Measurements from ENCODE around the gene SWAP70. TPM values are rescaled to one million over a fixed set of nuclear protein-coding genes. Genes with fewer than 3 reads are reported as not detected.

Gene SWAP70
- total RNA-seq, 1 donor from 2014 or later: 19.1 TPM

- Mint-ChIP-seq H3K27me3 (no peaks in the 10 kb centered on the region), H3K36me3 (ENCODE audit: insufficient read depth) (no peaks in the 10 kb centered on the region), H3K9me3 (ENCODE audit: low read depth) (no peaks in the 10 kb centered on the region), H3K4me1 (ENCODE audit: low read depth) (peaks cover 15% of the 10 kb centered on the region), H3K4me3 (ENCODE audit: low read depth) (no peak overlapping the region), H3K27ac (peak overlapping the region; percentile 89)
- DNase-seq (ENCODE audit: low spot score, unreplicated experiment): no peak
- TF ChIP-seq CTCF (IDR thresholded peaks at IDR 0.05; ENCODE audit: unreplicated experiment): no peak
Observed at GRCh38 chr11:9765320-9766101, 101.6 kb downstream of the SWAP70 start.

DNA sequence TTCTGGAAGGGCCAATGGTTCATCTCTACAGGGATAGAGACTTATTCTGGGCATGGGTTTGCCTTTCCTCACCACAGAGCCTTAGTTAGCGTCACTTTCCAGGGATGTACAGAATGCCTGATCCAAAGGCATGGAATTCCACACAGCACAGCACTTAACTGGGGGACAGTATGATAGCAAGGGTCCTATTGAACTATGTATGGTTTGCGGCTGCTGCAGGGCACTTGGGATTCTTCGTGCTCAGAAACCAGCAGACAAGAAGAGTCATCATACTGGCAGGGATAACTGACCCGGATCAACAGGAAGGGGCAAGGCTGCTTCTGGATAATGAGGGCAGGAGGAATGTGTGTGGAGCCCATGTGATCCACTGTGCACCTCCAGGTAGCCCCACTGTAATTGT lies 105.7 kb downstream of the SWAP70 start:
- Mint-ChIP-seq H3K9me3 (ENCODE audit: low read depth) (no peaks in the 10 kb centered on the region), H3K4me3 (ENCODE audit: low read depth) (no peak overlapping the region), H3K27ac (no peak overlapping the region), H3K27me3 (no peaks in the 10 kb centered on the region), H3K4me1 (ENCODE audit: low read depth) (peaks cover 11% of the 10 kb centered on the region), H3K36me3 (ENCODE audit: insufficient read depth) (peaks cover 5% of the 10 kb centered on the region)
- no peak for DNase-seq (ENCODE audit: low spot score, unreplicated experiment)
- no peak for TF ChIP-seq CTCF (IDR thresholded peaks at IDR 0.05; ENCODE audit: unreplicated experiment)

DNA sequence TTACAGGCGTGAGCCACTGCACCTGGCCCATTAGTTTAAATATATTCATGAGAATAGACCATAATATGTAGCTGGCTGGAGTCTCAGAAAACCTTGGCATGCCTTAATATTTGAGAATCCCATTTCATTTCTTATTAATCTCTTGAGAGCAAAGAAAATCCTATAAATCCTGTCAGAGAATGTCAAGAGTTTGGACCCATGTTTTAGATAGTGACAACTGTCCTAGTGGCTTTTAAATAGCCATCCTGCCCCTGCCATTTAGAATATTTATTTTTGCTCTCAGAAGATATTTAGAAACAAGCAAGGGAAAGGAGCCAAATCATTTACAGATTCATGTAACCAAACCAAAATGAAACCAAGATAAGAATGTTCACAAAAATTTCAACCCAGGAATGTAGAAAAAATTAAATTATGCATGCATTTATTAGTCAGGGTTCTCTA lies 107.2 kb downstream of the SWAP70 start:
- Mint-ChIP-seq H3K36me3 (ENCODE audit: insufficient read depth) (peaks cover 5% of the 10 kb centered on the region), H3K27me3 (no peaks in the 10 kb centered on the region), H3K27ac (no peak overlapping the region), H3K4me3 (ENCODE audit: low read depth) (no peak overlapping the region), H3K4me1 (ENCODE audit: low read depth) (peaks cover 5% of the 10 kb centered on the region), H3K9me3 (ENCODE audit: low read depth) (no peaks in the 10 kb centered on the region)
- no peak for DNase-seq (ENCODE audit: low spot score, unreplicated experiment)
- no peak for TF ChIP-seq CTCF (IDR thresholded peaks at IDR 0.05; ENCODE audit: unreplicated experiment)

GRCh38 chr11:9772218-9772617 lies 108.3 kb downstream of the SWAP70 start:
- H3K9me3 Mint-ChIP-seq (ENCODE audit: low read depth): no peaks in the 10 kb centered on the region
- H3K36me3 Mint-ChIP-seq (ENCODE audit: insufficient read depth): peaks cover 6% of the 10 kb centered on the region
- no peak for DNase-seq (ENCODE audit: low spot score, unreplicated experiment)
- H3K27ac Mint-ChIP-seq: no peak overlapping the region
- H3K4me3 Mint-ChIP-seq (ENCODE audit: low read depth): no peak overlapping the region
- no peaks in the 10 kb centered on the region for H3K27me3 Mint-ChIP-seq
- TF ChIP-seq CTCF (IDR thresholded peaks at IDR 0.05; ENCODE audit: unreplicated experiment): no peak
- H3K4me1 Mint-ChIP-seq (ENCODE audit: low read depth): peaks cover 10% of the 10 kb centered on the region

GRCh38 chr11:9773524-9773923 lies 109.6 kb downstream of the SWAP70 start:
- peaks cover 8% of the 10 kb centered on the region for H3K36me3 Mint-ChIP-seq (ENCODE audit: insufficient read depth)
- no peaks in the 10 kb centered on the region for H3K9me3 Mint-ChIP-seq (ENCODE audit: low read depth)
- DNase-seq (ENCODE audit: low spot score, unreplicated experiment): no peak
- TF ChIP-seq CTCF (IDR thresholded peaks at IDR 0.05; ENCODE audit: unreplicated experiment): no peak
- peaks cover 14% of the 10 kb centered on the region for H3K4me1 Mint-ChIP-seq (ENCODE audit: low read depth)
- H3K27me3 Mint-ChIP-seq: no peaks in the 10 kb centered on the region
- no peak overlapping the region for H3K27ac Mint-ChIP-seq
- H3K4me3 Mint-ChIP-seq (ENCODE audit: low read depth): no peak overlapping the region
